GM19025 (cell line): ENCODE results near the gene JPT2.
"Not testable (repeated sequence)": the region's sequence is repeated elsewhere in the genome, so short reads cannot be mapped to it uniquely, and the experiment has no call there.

ENCODE experiments used
- ATAC-seq: cut with Tn5 transposase; IDR thresholded peaks from one replicate; pipeline ENCODE4 v1.9.1; 2021; ENCODE audit warnings: mild to moderate bottlenecking, low read depth, moderate library complexity; ENCODE audit not compliant: unreplicated experiment

JPT2 gene

DNA sequence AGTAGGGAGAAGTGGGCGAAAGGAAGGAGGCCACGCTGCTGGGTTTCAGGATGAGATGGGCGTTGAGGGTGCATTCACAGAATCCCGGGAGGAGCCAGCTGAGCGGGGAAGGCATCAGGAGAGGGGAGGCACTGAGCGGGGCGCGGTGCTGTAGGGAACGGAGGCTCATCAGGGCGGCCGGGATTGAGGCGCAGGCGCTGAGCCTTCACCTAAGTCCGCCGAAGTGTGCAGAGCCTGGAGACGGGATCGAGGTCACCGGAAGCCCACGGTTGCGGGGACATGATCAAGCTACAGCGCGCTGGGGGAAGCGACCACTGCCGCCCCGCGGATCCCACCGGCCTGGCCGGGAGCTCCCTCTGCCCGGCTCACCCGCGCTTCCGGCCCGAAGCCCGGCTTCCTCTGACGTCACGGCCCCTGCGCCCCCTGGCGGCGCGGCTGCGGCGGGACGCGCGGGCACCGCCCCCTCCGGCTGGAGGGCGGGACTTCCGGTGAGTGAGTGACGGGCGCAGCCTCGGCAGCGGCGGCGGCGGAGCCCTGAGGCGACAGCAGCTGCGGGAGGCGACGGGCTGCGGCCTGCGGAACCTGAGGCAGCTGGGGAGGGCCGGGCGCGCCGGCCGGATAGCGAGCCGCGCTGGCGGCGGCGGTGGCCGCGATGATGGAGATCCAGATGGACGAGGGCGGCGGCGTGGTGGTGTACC is 27.8 kb downstream of the JPT2 start, which contains the start of gene MAPK8IP3:
MAPK8IP3 (plus strand) TSS at position 508 of the 698 bp plus-strand sequence; CDS start at position 653, 145 bp downstream.
- peak; percentile 86 for ATAC-seq

- ATAC-seq: no peak
Observed at GRCh38 chr16:1706386-1707192, 28.5 kb downstream of the JPT2 start.

DNA sequence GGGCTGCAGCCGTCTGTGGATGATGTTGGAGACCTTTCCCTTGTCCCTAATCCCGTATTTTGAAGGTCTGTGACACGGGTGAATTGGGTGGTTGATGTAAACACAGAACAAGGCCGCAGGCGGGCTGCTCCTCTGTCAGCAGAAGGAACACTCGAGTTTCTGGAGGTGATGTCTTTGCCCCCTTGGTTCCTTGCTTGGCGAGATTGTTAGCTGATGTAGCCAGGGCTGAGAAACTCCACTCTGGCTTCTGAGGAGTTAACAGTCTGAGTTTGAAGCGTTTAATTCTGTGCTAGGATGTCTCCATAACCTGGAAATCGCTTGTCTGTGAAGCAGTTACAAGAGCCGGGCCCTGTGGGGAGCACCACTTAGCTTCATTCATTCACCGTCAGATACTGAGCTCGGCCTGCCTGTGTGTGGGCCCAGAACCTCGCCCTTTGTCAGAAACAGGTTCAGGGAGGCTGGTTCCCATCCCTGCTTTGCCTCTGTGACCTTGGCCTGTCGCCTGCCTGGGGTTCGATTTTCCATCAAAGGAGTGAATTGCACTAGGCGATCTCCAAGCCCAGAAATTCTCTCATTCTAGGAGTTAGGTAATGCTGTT is 29.2 kb downstream of the JPT2 start:
- no peak for ATAC-seq

DNA sequence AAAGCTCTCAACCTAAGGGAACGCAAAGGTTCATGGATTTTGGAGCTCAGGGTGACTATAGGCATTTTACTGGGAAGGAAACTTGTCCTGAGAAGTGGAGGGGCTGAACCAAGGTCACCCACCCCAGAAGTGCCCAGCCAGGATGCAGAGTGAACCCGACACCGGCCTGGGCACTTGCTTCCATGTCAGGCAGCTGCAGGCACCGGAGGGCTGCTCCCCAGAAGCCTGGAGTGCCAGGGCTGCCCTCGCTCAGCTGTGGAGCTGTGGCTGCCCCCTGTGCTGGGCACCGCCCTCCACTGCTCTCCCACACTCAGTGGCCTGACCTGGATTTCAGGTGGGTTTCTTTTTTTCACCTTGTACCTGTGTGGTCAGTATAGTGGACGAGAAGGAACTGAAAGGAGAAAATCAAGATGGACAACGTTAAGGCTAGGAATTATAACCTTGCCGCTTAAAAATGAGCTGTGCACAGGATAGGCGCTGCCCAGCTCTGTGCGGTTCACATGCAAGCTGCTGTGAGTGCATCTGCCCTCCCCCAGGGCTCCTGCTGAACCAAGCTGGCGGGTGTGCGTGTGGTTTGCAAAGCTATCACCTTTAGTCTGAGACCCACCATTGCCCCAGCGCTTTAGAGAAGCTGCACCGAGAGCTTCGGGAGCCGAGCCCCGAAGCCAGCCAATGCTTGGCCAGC is 30.1 kb downstream of the JPT2 start:
- no peak for ATAC-seq

- no peak for ATAC-seq
Observed at GRCh38 chr16:1708768-1709180, 30.7 kb downstream of the JPT2 start.

- ATAC-seq: no peak
Observed at GRCh38 chr16:1709356-1709755, 31.3 kb downstream of the JPT2 start.

GRCh38 chr16:1710811-1711507 is 32.9 kb downstream of the JPT2 start:
- ATAC-seq: no peak

DNA sequence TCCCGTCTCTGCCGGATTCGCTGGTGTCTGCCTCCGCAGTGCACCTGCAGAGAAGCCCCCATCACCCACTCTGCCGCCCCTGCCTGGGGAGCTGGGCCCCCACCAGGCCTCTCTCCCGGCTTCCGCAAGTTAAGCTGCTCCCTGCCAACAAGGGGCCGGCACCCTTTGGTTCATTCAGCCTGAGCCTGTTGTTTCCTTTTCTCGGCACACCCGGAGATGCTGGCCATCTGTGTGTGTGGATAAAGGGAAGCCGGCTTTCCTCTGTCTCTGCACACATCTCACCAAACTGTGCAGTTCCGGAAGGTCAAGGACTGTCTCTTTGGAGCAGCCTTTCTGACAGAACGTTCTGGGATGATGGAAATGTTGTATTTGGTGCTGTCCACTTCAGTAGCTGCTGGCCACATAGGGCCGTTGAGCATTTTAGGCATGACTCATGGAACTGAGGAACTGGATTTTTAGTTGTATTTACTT is 34.7 kb downstream of the JPT2 start:
- no peak for ATAC-seq

- ATAC-seq: no peak
Observed at GRCh38 chr16:1713331-1713730, 35.3 kb downstream of the JPT2 start.

- ATAC-seq: no peak
Observed at GRCh38 chr16:1713933-1714332, 35.9 kb downstream of the JPT2 start.

- no peak for ATAC-seq
Observed at GRCh38 chr16:1715220-1715619, 37.1 kb downstream of the JPT2 start.

- ATAC-seq: not testable (repeated sequence)
Observed at GRCh38 chr16:1718236-1718635, 40.2 kb downstream of the JPT2 start.

DNA sequence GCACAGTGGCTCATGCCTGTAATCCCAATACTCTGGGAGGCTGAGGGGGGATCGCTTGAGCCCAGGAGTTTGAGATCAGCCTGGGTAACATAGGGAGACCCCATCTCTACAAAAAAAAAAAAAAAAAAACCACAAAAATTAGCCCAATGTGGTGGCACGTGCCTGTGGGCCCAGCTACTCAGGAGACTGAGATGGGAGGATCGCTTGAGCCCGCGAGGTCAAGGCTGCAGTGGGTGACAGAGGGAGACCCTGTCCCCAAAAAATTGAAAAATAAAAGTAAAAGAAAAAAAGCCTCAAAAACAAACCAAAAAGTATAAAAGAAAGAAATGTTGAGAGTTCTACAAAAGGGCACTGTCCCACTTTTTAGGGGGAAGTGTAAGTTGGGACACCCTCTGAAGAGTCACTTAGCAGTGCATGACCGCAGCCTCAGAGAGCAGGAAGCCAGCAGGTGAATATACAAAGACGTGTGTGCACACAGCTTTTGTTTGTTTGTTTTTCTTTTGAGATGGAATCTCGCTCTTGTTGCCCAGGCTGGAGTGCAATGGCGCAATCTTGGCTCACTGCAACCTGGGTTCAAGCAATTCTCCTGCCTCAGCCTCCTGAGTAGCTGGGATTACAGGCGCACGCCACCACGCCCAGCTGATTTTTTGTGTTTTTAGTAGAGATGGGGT is 41.6 kb downstream of the JPT2 start:
- not testable (repeated sequence) for ATAC-seq

GRCh38 chr16:1721372-1721771 is 43.3 kb downstream of the JPT2 start:
- ATAC-seq: no peak

- no peak for ATAC-seq
Observed at GRCh38 chr16:1723450-1724147, 45.5 kb downstream of the JPT2 start.

DNA sequence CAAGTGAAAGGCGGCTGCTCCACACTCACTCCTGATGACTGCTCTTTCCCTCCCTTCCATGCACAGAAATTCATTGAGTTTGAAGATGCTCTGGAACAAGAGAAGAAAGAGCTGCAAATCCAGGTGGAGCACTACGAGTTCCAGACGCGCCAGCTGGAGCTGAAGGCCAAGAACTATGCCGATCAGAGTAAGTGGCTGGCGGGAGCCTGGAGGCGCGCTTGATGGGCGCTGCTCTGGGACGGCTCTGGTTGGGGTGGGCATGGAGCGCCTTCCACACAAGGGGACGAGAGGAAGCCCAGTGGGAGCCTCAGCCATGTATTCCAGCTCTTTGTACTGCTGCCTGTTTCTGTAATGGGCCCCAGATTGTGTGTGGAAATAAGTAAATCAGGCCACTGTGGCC is 46.4 kb downstream of the JPT2 start:
- ATAC-seq: no peak

DNA sequence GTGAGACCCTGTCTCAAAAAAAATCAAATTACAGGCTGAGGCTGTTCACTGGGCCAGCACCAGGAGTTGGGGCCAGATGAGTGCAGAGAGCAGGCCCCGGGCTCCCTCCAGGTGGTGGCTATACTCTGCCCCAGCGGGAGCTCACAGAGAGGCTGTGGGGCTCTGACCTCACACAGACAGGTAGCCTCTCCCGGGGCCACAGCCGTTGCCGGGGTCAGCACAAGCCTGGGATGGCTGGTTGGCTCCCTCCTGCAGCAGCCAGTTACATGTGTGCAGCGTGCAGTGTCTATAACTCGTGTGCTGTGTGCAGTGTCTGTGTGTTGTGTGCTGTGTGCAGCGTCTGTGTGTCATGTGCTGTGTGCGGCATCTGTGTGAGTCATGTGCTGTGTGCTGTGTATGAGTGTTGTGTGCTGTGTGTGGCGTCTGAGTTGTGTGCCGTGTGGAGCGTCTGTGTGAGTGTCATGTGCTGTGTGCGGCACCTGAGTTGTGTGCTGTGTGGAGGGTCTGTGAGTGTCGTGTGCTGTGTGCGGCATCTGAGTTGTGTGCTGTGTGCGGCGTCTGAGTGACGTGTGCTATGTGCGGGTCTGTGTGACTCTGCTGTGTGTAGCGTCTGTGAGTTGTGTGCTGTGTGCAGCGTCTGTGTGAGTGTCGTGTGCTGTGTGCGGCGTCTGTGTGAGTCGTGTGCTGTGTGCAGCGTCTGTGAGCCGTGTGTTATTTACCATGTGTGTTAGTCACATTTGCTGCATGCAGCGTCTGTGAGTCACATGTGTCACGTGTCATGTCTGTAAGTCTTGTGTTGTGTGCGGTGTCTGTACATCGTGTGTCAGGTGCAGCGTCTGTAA is 48.8 kb downstream of the JPT2 start:
- ATAC-seq: no peak
